ENCODE results near the gene HECTD4.

- no peak for TF ChIP-seq EZH2 (IDR thresholded peaks at IDR 0.05; ENCODE audit: low read length, unreplicated experiment)
- TF ChIP-seq CTCF (conservative IDR thresholded peaks at IDR 0.05; ENCODE audit: low read depth, low read length): no peak
- no peak for TF ChIP-seq EZH2phosphoT487 (IDR thresholded peaks at IDR 0.05; ENCODE audit: borderline replicate concordance, low read length)
Observed at GRCh38 chr12:112226768-112227167, 155.5 kb downstream of the HECTD4 start.

Measured in PC-3 (cell line).